Measurements from ENCODE around the gene C19orf73. TPM values are rescaled to one million over a fixed set of nuclear protein-coding genes. Genes with fewer than 3 reads are reported as not detected.
A peak's percentile ranks its signal among the peaks of the same experiment; 100 is the strongest.

The C19orf73 gene
- total and polyA plus RNA-seq, 9 of the 15 experiments (the other 6 are each of a cell fraction or from before 2014, with no cell fraction given), result 0.08 to 7.4 (median 1.4) TPM

- H3K79me2 ChIP-seq (ENCODE audit: control insufficient read depth, insufficient read depth, low read length), result peaks cover 5% of the 10 kb centered on the region; the same call in 2 of the 3 replicates
- no peak overlapping the region for H3K9ac ChIP-seq (ENCODE audit: insufficient read depth in 1 of 2, low read depth in 2 of 2, low read length in 2 of 2)
- BruUV-seq (replicated peaks), result no TSS peak
- H3K27me3 ChIP-seq (ENCODE audit: control insufficient read depth in 2 of 2, insufficient read depth in 2 of 2, low read length in 2 of 2), result no peaks in the 10 kb centered on the region
- DNase-seq (ENCODE audit: extremely low read depth in 1 of 4, low spot score in 3 of 4) (peak in 2 of 4 experiments; percentile 34 to 71), ATAC-seq (peak; percentile 64), FAIRE-seq (peak; percentile 88)
- peaks cover 11% of the 10 kb centered on the region for H3K9me1 ChIP-seq (ENCODE audit: control insufficient read depth, insufficient read depth, low read length)
- intact Hi-C loops (cut with micrococcal nuclease) (no loop called here), in situ Hi-C loops (cut with MboI) (no loop called here)
- POLR2A ChIA-PET, result interaction anchor here (0.5 to 2.6 kb wide), 4 partner anchors 9 to 19 kb away, joined by 3 to 14 read pairs (median 5); no protein-coding TSS in a partner anchor
- H2AFZ ChIP-seq (ENCODE audit: low read depth, low read length), result no peak overlapping the region
- H3K36me3 ChIP-seq (ENCODE audit: control insufficient read depth, insufficient read depth, low read length), result peaks cover 82% of the 10 kb centered on the region
- peaks cover 17% of the 10 kb centered on the region for H4K20me1 ChIP-seq (replicated peaks; ENCODE audit: control insufficient read depth, insufficient read depth, low read length)
- CTCF ChIA-PET (ENCODE audit: low intra/inter-chr PET ratio), result interaction anchor here (1.5 kb wide), 1 partner anchor 9 kb away, joined by 4 read pairs; no protein-coding TSS in a partner anchor
- H3K4me2 ChIP-seq (ENCODE audit: insufficient read depth, low read length), result no peak overlapping the region
- no peaks in the 10 kb centered on the region for H3K9me3 ChIP-seq (replicated peaks; ENCODE audit: control insufficient read depth, insufficient read depth, low read depth, low read length)
- H3K4me1 ChIP-seq (replicated peaks in 1 of 2; ENCODE audit: control insufficient read depth in 2 of 2, insufficient read depth in 2 of 2, low read length in 2 of 2), result peaks cover 12 to 57% of the 10 kb centered on the region in 2 experiments
- H3K27ac ChIP-seq (ENCODE audit: extremely low read depth, low read depth, low read length), result no peak overlapping the region
- no peak overlapping the region for H3K4me3 ChIP-seq
- 67% methylated on average over 12 of the region's 12 CpGs for WGBS (ENCODE audit: insufficient coverage, low coverage, missing lambda C conversion rate)
- TF ChIP-seq ZNF146 (CRISPR knock-in tag; IDR thresholded peaks at IDR 0.05; ENCODE audit: unreplicated experiment) (no peak), CHD2 (IDR thresholded peaks at IDR 0.05; ENCODE audit: low read depth, low read length) (no peak), KDM1A (IDR thresholded peaks at IDR 0.05) (peak in 1 of 2 experiments; percentile 20; a peak in 1 of 4 replicates), CBFA2T3 (IDR thresholded peaks at IDR 0.05) (peak; percentile 44; the same call in 1 of the 2 replicates), ATF7 (IDR thresholded peaks at IDR 0.05) (peak; percentile 69), TCF7 (IDR thresholded peaks at IDR 0.05; ENCODE audit: borderline replicate concordance) (no peak), SMC3 (conservative IDR thresholded peaks at IDR 0.05; ENCODE audit: insufficient read depth, low read depth, low read length) (peak; percentile 44), ZNF263 (CRISPR knock-in tag; IDR thresholded peaks at IDR 0.05; ENCODE audit: borderline replicate concordance) (no peak)
- TF ChIP-seq, protein P1, sequence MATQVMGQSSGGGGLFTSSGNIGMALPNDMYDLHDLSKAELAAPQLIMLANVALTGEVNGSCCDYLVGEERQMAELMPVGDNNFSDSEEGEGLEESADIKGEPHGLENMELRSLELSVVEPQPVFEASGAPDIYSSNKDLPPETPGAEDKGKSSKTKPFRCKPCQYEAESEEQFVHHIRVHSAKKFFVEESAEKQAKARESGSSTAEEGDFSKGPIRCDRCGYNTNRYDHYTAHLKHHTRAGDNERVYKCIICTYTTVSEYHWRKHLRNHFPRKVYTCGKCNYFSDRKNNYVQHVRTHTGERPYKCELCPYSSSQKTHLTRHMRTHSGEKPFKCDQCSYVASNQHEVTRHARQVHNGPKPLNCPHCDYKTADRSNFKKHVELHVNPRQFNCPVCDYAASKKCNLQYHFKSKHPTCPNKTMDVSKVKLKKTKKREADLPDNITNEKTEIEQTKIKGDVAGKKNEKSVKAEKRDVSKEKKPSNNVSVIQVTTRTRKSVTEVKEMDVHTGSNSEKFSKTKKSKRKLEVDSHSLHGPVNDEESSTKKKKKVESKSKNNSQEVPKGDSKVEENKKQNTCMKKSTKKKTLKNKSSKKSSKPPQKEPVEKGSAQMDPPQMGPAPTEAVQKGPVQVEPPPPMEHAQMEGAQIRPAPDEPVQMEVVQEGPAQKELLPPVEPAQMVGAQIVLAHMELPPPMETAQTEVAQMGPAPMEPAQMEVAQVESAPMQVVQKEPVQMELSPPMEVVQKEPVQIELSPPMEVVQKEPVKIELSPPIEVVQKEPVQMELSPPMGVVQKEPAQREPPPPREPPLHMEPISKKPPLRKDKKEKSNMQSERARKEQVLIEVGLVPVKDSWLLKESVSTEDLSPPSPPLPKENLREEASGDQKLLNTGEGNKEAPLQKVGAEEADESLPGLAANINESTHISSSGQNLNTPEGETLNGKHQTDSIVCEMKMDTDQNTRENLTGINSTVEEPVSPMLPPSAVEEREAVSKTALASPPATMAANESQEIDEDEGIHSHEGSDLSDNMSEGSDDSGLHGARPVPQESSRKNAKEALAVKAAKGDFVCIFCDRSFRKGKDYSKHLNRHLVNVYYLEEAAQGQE (IDR thresholded peaks at IDR 0.05; ENCODE audit: borderline replicate concordance), result peak; percentile 34; the same call in 1 of the 2 replicates
- TF ChIP-seq, protein P1 (CRISPR knock-in tag; IDR thresholded peaks at IDR 0.05; ENCODE audit: low read depth), result no peak
- TF ChIP-seq, protein P2, sequence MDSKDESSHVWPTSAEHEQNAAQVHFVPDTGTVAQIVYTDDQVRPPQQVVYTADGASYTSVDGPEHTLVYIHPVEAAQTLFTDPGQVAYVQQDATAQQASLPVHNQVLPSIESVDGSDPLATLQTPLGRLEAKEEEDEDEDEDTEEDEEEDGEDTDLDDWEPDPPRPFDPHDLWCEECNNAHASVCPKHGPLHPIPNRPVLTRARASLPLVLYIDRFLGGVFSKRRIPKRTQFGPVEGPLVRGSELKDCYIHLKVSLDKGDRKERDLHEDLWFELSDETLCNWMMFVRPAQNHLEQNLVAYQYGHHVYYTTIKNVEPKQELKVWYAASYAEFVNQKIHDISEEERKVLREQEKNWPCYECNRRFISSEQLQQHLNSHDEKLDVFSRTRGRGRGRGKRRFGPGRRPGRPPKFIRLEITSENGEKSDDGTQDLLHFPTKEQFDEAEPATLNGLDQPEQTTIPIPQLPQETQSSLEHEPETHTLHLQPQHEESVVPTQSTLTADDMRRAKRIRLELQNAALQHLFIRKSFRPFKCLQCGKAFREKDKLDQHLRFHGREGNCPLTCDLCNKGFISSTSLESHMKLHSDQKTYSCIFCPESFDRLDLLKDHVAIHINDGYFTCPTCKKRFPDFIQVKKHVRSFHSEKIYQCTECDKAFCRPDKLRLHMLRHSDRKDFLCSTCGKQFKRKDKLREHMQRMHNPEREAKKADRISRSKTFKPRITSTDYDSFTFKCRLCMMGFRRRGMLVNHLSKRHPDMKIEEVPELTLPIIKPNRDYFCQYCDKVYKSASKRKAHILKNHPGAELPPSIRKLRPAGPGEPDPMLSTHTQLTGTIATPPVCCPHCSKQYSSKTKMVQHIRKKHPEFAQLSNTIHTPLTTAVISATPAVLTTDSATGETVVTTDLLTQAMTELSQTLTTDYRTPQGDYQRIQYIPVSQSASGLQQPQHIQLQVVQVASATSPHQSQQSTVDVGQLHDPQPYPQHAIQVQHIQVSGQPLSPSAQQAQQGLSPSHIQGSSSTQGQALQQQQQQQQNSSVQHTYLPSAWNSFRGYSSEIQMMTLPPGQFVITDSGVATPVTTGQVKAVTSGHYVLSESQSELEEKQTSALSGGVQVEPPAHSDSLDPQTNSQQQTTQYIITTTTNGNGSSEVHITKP (IDR thresholded peaks at IDR 0.05; ENCODE audit: partially characterized antibody), result peak; percentile 7
These were observed 12.3 kb downstream of the C19orf73 start for GRCh38 chr19:49106648-49107135.

Measured in K562 (cell line).